GM21528 (cell line): Measurements from ENCODE around the gene CEP170B.

Experiments
- ATAC-seq: cut with Tn5 transposase; IDR thresholded peaks from one replicate; pipeline ENCODE4 v1.9.1; 2021; ENCODE audit warnings: mild to moderate bottlenecking, moderate library complexity; ENCODE audit not compliant: unreplicated experiment, low FRiP score

The CEP170B gene

DNA sequence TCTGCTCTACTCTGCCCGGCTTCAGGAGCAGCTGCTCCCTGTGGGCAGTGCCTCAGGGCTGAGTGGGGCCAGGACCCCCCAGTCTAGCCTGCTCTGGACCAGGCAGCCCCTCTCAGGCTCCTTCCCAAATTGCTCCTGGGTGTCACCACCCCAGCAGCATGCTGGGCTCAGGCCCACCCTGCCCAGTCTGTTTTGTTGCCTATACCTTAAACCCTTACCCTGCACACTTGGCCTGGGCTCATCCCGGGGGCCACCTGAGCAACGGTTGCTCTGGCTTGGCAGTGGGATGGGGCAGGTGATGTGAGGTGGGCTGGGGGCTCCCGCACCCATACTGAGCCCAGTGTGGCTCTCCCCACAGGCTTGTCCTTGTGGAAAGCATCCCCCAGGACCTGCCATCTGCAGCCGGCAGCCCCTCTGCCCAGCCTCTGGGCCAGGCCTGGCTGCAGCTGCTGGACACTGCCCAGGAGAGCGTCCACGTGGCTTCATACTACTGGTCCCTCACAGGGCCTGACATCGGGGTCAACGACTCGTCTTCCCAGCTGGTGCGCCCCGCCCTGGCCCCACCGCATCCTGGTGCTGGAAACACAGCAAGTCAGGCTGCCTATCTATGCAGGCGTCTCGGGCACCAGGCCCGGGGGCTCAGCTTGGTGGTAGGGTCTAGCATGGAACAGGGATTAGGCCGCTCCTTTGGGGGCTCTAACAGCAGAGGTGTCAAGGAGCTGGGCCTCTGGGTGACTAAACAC, 63.5 kb downstream of the CEP170B start:
- no peak for ATAC-seq

DNA sequence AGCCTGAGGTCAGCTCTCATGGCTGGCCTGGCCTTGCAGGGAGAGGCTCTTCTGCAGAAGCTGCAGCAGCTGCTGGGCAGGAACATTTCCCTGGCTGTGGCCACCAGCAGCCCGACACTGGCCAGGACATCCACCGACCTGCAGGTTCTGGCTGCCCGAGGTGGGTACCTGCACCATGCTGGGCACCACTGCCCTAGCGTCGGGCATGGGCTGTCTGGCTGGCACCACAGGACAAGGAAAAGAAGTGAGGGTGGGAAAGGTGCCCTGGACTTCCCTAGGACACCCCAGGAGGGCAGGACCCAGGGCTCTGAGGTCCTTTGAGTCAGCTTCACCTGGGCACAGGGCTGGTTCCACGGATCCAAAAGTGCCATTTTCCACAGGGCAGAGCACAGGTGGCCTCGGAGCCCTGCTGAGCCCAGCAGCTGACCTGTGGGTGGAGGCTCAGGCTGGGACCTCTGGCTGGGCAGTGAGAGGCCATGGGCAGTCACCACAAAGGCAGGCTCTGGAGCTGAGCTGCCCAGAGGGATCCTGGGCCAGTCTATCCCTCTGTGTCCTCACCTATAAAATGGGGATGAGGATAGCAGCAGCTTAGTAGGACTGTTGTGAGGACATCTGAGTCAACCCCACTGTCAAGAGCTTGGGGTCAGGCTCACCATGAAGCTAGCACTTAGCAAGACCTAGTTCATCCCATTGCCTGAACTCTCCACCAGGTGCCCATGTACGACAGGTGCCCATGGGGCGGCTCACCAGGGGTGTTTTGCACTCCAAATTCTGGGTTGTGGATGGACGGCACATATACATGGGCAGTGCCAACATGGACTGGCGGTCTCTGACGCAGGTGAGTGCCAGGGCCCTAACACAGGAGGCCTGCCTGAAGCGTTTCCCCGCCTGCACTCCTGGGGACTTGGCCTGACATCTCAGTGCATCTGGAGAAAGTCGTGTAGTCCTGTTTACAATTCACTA, 64.5 kb downstream of the CEP170B start:
- no peak for ATAC-seq

DNA sequence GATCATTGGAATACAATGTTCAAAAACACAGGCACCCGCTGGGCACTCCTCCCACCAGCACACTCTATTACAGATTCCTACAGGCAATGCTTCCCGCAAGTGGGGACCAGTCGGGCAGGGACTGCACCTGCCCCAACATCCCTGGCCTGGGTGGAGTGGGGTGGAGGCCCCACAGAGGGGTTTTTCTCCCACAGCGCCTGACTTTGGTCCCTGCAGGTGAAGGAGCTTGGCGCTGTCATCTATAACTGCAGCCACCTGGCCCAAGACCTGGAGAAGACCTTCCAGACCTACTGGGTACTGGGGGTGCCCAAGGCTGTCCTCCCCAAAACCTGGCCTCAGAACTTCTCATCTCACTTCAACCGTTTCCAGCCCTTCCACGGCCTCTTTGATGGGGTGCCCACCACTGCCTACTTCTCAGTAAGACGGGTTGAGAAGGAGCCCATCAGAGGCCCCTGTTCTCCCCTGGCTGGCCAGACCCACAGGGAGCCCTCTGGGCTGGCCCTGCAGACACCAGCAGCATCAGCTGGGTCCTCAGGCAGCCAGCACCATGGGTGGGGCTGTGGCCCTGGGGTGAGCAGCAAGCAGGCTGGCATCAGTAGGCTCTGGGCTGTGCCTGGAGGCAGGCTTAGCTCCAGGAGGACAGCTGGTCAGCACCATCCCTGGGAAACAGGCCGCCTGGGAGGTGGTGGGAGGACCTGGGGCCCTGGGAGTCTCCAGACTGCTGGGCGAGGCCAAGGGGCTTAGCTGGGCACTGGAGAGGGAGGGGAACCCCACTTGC, 65.6 kb downstream of the CEP170B start:
- ATAC-seq, result no peak

DNA sequence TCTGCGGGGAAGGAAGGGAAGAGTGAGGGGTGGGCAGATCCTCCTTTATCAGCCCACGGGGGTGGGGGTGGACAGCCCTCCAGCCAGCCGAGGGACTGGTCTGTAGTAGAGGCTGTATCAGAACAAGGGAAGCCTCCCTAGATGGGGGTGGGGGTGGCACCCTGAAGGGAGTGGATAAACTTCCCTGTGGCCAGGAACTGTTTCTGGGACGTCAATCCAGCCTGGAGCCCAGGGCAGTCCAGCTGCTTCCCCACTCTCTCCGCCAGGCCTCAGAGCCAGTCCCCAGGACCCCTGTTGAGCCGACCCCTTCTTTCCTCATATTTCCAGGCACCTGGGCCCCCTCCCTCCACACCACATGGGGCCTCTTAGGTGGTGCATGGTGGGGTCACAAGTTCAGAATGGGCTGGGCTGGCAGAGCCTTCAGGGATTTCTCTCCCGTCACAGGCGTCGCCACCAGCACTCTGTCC, 66.3 kb downstream of the CEP170B start:
- ATAC-seq, result no peak

DNA sequence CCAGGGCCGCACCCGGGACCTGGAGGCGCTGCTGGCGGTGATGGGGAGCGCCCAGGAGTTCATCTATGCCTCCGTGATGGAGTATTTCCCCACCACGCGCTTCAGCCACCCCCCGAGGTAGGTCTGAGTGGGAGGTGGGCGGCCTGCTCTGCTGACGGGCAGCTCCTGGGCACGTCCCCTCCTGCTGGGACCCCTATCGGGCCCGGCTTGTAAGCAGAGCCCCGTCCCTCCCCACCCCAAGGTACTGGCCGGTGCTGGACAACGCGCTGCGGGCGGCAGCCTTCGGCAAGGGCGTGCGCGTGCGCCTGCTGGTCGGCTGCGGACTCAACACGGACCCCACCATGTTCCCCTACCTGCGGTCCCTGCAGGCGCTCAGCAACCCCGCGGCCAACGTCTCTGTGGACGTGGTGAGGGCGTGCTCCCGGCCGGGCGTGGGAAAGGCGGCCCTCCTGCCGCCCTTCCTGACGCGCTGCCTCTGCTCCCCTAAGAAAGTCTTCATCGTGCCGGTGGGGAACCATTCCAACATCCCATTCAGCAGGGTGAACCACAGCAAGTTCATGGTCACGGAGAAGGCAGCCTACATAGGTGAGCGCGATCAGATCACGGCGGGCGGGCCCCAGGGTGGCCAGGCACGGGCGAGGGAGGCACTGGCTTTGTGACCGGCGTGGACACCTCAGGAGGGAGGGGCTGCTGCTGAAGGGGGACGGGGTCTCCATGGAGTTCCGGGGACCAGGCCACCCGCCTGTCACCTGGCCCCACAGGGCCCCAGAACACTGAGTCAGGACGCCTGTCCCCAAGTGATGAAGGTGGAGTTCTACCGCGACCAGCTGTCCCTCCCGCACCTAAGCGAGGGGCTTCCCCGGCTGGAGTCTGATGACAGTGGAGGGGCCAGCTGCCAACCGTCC, 67.0 kb downstream of the CEP170B start:
- ATAC-seq, result no peak

DNA sequence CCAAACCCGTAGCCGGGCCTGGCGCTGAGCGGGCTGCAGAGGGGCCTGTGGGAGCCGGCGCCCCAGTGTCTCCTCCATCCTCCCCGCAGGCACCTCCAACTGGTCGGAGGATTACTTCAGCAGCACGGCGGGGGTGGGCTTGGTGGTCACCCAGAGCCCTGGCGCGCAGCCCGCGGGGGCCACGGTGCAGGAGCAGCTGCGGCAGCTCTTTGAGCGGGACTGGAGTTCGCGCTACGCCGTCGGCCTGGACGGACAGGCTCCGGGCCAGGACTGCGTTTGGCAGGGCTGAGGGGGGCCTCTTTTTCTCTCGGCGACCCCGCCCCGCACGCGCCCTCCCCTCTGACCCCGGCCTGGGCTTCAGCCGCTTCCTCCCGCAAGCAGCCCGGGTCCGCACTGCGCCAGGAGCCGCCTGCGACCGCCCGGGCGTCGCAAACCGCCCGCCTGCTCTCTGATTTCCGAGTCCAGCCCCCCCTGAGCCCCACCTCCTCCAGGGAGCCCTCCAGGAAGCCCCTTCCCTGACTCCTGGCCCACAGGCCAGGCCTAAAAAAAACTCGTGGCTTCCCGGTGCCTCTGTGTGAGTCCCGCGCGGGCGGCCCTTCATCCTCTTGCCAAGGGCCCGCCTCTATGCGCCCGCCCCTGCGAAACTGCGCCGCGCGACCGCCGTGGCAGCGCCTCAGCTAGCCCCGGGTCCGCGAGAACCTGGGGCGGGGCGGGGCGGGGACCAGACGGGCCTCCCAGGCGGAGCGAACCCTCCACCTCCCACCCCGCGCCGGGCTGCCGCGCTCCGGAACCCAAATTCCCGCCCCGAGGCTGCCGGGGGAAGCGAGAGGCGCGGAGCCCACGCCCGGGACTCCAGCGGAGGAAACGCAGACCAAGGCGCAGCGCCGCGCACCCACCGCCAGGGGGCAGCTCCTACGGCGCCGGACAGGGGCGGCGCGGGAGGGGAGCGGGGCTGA, 67.9 kb downstream of the CEP170B start:
- ATAC-seq, result no peak

DNA sequence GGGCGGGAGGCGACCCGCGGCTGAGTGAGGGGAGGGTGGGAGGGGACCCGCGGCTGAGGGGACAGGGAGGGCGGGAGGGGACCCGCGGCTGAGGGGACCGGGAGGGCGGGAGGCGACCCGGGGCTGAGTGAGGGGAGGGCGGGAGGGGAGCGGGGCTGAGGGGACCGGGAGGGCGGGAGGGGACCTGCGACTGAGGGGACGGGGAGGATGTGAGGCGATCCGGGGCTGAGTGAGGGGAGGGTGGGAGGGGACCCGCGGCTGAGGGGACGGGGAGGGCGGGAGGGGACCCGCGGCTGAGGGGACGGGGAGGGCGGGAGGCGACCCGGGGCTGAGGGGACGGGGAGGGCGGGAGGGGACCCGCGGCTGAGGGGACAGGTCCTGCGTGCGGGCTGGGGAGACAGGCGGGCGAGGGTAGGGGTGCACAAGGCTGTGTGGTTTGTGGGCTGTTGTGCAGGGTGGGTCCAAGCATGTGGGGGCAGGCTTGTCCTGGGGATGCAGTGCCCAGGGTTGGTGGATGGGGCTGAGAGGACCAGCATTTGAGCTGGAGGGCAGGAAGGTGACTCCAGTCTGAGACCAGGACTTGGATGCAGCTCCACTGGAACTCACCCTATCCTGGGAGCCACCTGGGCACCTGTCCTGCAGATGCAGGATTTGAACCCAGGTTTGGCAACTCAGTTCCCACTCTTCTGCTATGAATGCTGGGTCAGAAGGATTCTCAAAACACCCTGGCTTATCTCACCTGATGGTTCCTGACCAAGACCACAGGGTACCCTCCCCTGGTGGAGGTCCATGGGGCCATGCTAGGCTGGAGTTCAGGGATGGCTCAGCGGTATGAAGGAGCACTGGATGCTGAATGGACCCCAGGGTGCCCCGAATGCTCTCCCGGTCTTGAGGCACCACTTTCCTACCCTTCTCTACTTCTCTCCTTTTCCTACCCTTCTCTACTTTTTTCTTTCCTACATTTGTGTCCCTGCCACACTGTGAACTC, 69.0 kb downstream of the CEP170B start:
- ATAC-seq, result no peak

DNA sequence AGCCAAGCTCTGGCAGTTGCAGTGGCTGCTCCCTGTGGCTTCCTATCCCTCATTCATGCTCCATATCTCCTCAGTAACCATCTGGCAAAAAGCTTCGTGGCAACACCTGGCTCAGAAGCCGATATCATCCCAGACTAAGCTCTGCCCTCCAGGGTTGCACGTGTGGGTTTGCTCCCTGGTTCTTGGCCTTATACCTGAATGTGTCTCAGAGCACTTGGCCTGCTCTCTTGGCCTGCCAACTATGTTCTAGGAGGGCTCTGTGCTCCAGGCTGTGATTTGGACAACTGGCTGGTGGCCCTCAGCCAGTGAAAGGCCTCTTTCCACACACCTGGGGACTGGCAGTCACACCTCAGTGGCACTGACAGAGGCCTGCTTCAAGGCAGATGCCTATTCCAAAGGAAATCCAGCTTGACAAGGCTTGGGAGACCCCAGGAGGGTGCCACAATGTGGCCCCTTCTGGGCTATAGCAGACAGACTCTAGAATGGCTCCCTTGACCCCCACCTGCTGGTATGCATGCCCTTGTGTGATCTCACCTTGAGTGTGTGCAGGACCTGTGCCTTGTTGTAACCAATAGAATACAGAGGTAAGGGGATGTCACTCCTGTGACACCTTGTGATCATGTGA, 70.1 kb downstream of the CEP170B start:
- ATAC-seq, result no peak

DNA sequence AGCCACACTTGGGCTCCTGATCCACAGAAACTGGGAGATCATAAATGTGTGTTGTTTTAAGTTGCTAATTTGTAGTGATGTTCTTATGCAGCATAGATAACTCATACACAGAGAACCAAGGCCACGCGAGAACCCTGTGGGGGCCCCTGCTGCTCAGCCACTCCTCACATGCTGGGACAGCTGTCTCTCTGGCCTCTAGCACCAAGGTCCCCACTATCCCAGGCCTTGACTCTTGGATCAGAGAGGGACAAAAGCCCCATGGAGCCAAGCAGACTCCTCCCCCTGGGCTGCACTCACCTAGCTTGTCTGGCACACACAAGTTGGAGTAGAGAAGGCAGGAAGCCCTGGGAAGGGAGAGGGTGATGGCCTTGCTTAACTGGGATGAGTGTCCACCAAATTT, 70.9 kb downstream of the CEP170B start:
- no peak for ATAC-seq

DNA sequence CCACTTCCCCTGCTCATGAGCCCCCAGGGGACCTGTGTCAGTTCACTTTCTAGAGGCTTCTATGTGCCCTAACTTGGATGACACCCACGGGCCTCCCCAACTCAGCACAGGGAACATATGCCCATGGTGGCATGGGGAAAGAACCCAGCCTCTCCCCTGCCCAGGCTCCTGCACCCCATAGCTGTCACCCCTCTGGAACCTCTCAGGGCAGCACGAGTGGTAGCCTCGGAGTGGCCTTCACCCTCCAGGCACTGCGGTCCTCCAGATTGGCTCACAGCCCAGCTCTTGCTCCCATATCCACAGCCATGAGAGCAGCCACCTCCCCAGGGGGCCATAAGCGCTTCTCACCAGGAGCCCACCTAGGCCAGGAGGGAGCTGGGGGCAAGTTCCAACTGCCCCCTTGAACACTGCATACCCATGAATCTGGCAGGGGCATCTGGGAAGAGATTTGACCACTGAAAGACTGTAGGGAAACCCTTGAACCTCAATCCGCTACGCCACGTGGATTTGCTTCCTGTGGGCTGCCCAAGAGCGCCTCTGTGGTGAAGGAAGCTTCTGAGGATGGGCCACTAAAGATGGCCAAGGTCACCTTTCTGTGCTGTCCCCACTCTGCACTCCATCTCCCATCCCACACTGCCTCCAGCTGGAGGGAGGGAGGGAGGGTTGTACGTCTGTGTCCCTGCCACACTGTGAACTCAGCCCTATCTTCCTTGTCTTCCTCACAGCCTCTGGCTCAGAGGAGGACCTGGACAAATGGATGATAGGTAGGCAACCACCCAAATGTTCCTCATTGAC, 71.5 kb downstream of the CEP170B start:
- ATAC-seq, result no peak

DNA sequence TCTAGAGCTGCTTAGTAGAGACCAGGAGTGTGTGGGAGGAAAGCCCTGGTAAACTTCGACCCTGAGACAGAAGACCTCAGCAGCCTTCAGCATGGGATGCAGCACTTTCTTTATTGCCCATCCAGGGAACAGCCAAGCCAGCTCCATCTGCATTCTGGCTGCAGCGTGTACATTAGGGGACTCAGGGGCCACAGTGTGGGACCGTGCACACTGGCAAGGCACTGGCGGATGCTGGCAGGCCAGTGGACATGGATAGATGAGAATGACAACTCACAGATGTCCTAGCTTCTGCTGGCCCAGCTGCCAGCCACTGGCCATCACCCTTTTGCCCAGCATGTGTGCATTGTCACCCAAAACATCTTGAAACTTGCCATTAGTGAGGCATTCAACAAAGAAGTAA, 72.1 kb downstream of the CEP170B start:
- ATAC-seq, result no peak

DNA sequence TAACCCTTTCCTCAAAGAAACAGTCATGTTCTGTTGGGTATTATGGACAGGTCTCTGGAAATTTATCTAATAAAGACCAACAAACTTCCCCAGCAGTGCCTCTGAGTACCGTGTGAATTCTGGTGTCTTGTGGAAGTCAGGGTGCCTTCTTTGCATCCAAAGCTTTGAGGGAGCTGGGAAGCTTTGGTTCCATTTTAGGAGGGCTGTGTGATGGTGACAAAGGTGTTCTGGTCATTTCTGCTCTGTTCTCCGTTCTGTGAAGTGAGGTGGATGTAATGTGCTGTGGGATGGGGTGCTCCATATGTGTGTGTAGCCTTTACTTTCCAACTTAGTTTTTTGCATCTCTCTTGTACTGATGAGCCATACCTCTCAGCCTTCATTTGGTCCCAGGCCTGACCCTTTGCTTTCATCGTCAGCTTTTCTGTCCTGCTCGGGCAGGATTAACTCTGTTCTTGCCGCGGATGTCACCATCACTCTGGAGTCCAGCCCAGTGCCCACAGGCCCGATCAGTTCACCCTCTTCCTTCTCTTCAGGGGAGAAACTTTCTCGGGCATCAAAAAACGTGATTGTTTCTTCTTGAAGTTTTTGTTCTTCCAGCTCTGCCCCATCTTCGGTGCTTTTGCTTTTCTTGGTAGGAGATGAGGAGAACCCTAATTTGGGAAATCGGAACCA, 72.8 kb downstream of the CEP170B start:
- no peak for ATAC-seq

DNA sequence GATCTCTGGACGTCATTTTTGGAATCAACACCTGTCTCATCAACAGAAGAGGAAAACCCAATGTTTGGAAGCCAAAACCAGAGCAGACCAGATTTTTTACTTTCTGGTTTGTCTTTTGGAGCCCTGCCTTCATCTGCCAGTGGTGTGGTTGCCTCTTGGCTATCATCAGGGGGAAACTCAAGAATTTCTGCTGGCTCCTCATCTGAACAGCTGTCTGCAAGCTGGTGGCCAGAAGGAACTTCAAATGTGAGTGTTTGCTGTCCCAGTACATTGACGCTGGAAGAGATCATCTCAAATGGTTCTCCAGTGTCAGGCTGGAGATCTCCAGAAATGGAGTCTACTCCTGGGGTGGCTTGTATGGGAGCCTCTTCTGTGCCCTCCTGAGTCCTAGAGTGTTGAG, 73.4 kb downstream of the CEP170B start:
- ATAC-seq, result no peak

DNA sequence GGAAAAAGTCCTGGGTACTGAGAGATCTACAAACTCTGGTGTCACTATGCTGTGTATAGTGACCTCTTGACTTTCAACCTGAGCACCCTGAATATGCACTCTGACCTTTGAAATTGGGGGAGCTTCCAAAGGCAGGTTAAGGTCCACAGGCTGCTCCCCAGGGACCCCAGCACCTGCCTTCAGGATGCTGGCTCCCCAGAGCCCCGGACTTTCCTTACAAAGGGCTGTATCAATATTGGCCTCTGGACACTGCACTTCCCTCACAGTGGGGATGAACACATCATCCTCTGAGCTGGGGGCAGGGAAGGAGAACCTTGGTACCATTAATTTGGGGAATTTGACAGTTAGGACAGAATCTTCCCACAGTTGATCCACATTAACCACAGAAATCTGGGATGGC, 73.9 kb downstream of the CEP170B start:
- ATAC-seq, result no peak

DNA sequence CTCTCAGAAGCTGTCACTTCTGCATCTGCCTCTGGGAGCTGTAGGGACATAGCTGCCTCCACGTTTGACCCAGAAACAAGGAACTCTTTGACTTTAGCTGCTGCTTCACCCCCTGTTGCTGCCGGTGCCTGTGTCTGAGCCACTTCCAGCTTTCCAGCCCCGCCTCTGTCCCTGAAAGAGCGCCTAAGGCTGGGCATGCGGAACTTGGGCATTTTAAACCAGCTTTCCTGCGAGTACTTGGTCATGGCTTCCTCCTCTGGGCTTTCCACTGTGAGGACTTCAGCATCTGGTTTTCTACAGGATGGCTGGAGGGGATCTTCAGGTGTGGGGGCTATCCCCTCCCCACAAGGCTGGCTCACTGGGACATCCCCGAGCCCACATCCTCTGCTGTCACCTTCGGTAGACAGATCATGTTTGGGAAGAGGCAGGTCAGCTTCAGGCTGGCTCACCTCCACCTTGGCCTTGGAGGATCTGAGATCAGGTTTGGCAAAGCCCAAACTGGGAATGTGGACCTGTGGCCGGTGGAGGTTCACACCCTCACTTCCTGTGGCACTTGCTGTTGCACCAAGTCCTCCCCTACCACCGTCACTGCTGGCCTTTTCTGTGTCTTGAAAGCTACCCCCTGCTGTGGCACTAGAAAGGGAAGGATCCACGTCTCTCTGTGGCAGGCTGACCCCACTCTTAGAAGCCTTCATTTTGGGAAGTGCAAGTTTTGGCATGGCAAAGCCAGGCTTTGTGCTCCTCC, 74.8 kb downstream of the CEP170B start:
- no peak for ATAC-seq
